ENCODE measurements around the gene GPR35. TPM values are rescaled to one million over a fixed set of nuclear protein-coding genes. Genes with fewer than 3 reads are reported as not detected.

The GPR35 gene
- total RNA-seq, 1 experiment from 2014 or later, result 0.22 TPM

GRCh38 chr2:240600451-240600961 is 24.8 kb upstream of the GPR35 start:
- DNase-seq (ENCODE audit: low spot score) (no peak), ATAC-seq (no peak)
- POLR2A ChIA-PET, result no interaction called here
- Mint-ChIP-seq H3K27me3 (ENCODE audit: low read depth) (no peaks in the 10 kb centered on the region), H3K27ac (no peak overlapping the region), H3K4me3 (no peak overlapping the region), H3K4me1 (no peaks in the 10 kb centered on the region), H3K9me3 (no peaks in the 10 kb centered on the region), H3K36me3 (no peaks in the 10 kb centered on the region)
- CTCF ChIA-PET, result interaction anchor here (1.9 kb wide), 1 partner anchor 21 kb away, joined by 4 read pairs; no protein-coding TSS in a partner anchor
- TF ChIP-seq ZSCAN18 (CRISPR knock-in tag; IDR thresholded peaks at IDR 0.05) (no peak), ZNF396 (CRISPR knock-in tag; IDR thresholded peaks at IDR 0.05; ENCODE audit: borderline replicate concordance) (no peak), GRHL2 (CRISPR knock-in tag; IDR thresholded peaks at IDR 0.05; ENCODE audit: insufficient replicate concordance, severe bottlenecking) (no peak), CBFB (CRISPR knock-in tag; IDR thresholded peaks at IDR 0.05; ENCODE audit: low read depth) (no peak), SMAD3 (CRISPR knock-in tag; IDR thresholded peaks at IDR 0.05; ENCODE audit: borderline replicate concordance) (no peak), ZNF416 (CRISPR knock-in tag; IDR thresholded peaks at IDR 0.05) (no peak), STAT6 (CRISPR knock-in tag; conservative IDR thresholded peaks at IDR 0.05; ENCODE audit: low read depth) (no peak), ZNF232 (CRISPR knock-in tag; IDR thresholded peaks at IDR 0.05) (no peak)

- Mint-ChIP-seq H3K4me1 (no peaks in the 10 kb centered on the region), H3K27ac (no peak overlapping the region), H3K27me3 (ENCODE audit: low read depth) (no peaks in the 10 kb centered on the region), H3K9me3 (no peaks in the 10 kb centered on the region), H3K36me3 (no peaks in the 10 kb centered on the region), H3K4me3 (no peak overlapping the region)
- ATAC-seq (no peak), DNase-seq (ENCODE audit: low spot score) (no peak)
- POLR2A ChIA-PET, result no interaction called here
- CTCF ChIA-PET, result interaction anchor here (1.9 kb wide), 1 partner anchor 22 kb away, joined by 4 read pairs; no protein-coding TSS in a partner anchor
- TF ChIP-seq ZNF263 (CRISPR knock-in tag; IDR thresholded peaks at IDR 0.05; ENCODE audit: low read depth) (no peak), CREB1 (CRISPR knock-in tag; IDR thresholded peaks at IDR 0.05) (no peak), GTF2I (CRISPR knock-in tag; conservative IDR thresholded peaks at IDR 0.05) (no peak), ZNF425 (CRISPR knock-in tag; conservative IDR thresholded peaks at IDR 0.05) (no peak), IRF2 (CRISPR knock-in tag; IDR thresholded peaks at IDR 0.05; ENCODE audit: borderline replicate concordance, low read depth) (no peak), SMAD3 (CRISPR knock-in tag; IDR thresholded peaks at IDR 0.05; ENCODE audit: borderline replicate concordance) (no peak), NFE2L1 (CRISPR knock-in tag; IDR thresholded peaks at IDR 0.05) (no peak), ZNF512 (CRISPR knock-in tag; IDR thresholded peaks at IDR 0.05; ENCODE audit: borderline replicate concordance) (no peak), ZNF416 (CRISPR knock-in tag; IDR thresholded peaks at IDR 0.05) (no peak), USF2 (CRISPR knock-in tag; IDR thresholded peaks at IDR 0.05) (no peak), ZNF219 (CRISPR knock-in tag; IDR thresholded peaks at IDR 0.05; ENCODE audit: borderline replicate concordance) (no peak), NR1H2 (CRISPR knock-in tag; IDR thresholded peaks at IDR 0.05) (no peak), PRDM15 (CRISPR knock-in tag; IDR thresholded peaks at IDR 0.05) (no peak), SOX15 (CRISPR knock-in tag; IDR thresholded peaks at IDR 0.05) (no peak), CBFB (CRISPR knock-in tag; IDR thresholded peaks at IDR 0.05; ENCODE audit: low read depth) (no peak), NR2C2 (CRISPR knock-in tag; IDR thresholded peaks at IDR 0.05) (no peak)
These were observed 24.0 kb upstream of the GPR35 start for GRCh38 chr2:240601061-240601830.
